Brain microvascular endothelial cell (primary cell): ENCODE data around the gene ANK3.

Experiments
- DNase-seq: peaks from one replicate; pipeline ENCODE4 v3.0.0-alpha.2; 2020
- H3K27ac ChIP-seq: fragments of 250-450 bp; sonication (Bioruptor Pico); 2 replicates; pipeline ENCODE4 v1.5.1; 2020; ENCODE audit warnings: mild to moderate bottlenecking, moderate library complexity
- H3K27me3 ChIP-seq: fragments of 250-450 bp; sonication (Bioruptor Pico); replicated peaks from 2 replicates; pipeline ENCODE4 v1.5.1; 2020; ENCODE audit warnings: mild to moderate bottlenecking
- H3K36me3 ChIP-seq: fragments of 250-450 bp; sonication (Bioruptor Pico); replicated peaks from 2 replicates; pipeline ENCODE4 v1.5.1; 2020; ENCODE audit warnings: mild to moderate bottlenecking
- H3K4me3 ChIP-seq: 2 replicates; pipeline ENCODE4 v1.5.1; 2011; ENCODE audit warnings: low read depth, mild to moderate bottlenecking, control low read depth, low read length, moderate library complexity
- CTCF ChIP-seq: IDR thresholded peaks from 2 replicates; pipeline ENCODE4 v1.5.1; 2011; ENCODE audit warnings: low read depth, mild to moderate bottlenecking, moderate library complexity, low read length, control low read depth, inconsistent platforms; ENCODE audit errors: missing control alignments
- in situ Hi-C: cut with HindIII; loops from 2 replicates; pipeline ENCODE4 v1.10.0; 2017; ENCODE audit warnings: low sequenced_read_pairs, low pct_ligation_motif_present

ANK3 gene

GRCh38 chr10:60130130-60130579, 259.5 kb downstream of the ANK3 start:
- DNase-seq: no peak
- Histone ChIP-seq H3K36me3 (no peaks in the 10 kb centered on the region), H3K27ac (no peak overlapping the region), H3K27me3 (no peaks in the 10 kb centered on the region), H3K4me3 (no peak overlapping the region)
- in situ Hi-C loops: no loop called here
- no peak for TF ChIP-seq CTCF

GRCh38 chr10:60125895-60126294, 263.8 kb downstream of the ANK3 start:
- H3K36me3 ChIP-seq: no peaks in the 10 kb centered on the region
- in situ Hi-C loops: no loop called here
- H3K27ac ChIP-seq: no peak overlapping the region
- no peak overlapping the region for H3K4me3 ChIP-seq
- no peak for TF ChIP-seq CTCF
- no peak for DNase-seq
- H3K27me3 ChIP-seq: no peaks in the 10 kb centered on the region

DNA sequence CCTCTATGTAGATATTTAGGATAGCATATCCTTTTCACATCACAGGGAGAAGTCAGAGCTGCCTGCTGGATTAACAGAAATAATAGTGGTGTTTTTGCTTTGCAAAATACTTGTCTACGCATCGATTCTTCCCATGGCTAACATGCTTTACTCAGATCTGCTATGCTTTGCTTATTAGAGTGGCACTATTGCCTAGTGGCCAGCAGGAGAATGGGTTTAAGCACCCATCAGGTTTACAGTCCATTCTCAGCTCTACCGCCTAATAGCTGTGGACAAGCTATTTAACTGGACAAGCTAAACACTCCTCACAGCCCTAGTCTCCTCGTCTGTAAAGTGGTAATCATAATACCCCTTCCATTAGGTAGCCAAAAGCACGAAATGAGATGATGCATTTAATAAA, 265.1 kb downstream of the ANK3 start:
- no peak for TF ChIP-seq CTCF
- Histone ChIP-seq H3K27me3 (no peaks in the 10 kb centered on the region), H3K36me3 (no peaks in the 10 kb centered on the region), H3K4me3 (no peak overlapping the region), H3K27ac (no peak overlapping the region)
- no peak for DNase-seq
- in situ Hi-C loops: loop anchor here (25.0 kb wide), 1 partner anchor 313 kb away; no protein-coding TSS in a partner anchor

DNA sequence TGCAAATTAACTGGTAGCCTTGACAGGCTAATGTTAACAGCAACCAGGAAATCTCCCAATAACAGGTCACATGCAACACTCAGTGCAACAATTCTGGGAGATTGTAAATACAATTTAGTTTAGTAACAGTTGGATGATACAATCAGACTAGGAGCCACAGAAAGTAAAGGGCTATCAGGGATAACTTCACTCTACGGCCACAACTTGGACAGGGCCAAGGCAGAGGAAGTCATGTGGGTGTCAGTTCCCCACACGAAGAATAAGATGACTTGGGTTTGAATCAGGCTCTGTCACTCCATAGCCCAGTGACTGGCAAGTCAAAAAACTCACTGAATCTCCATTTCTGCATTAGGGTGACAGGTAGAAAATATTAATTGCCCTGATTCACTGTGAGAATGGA, 266.0 kb downstream of the ANK3 start:
- no peak for DNase-seq
- no peak for TF ChIP-seq CTCF
- H3K27me3 ChIP-seq: no peaks in the 10 kb centered on the region
- H3K4me3 ChIP-seq: no peak overlapping the region
- H3K36me3 ChIP-seq: no peaks in the 10 kb centered on the region
- peak overlapping the region; percentile 35 for H3K27ac ChIP-seq
- in situ Hi-C loops: loop anchor here (25.0 kb wide), 1 partner anchor 314 kb away; no protein-coding TSS in a partner anchor

DNA sequence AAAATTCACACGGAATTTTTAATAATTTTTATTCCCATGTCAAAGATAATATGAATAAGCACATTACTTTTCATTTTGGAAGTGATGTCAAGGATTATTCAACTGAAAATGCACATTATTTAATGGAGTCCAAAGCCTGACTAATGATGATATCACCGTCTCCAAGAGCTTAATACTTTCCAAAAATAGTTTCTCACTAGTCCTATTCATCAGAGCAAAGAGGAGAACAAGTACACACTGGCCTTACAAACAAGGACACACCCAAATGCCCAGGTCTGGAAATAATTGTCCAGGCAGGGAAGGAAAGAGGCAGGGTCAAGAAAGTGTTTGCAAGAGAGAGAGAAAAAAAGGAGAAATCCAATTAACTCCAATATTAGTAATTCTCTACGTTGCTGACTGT, 266.5 kb downstream of the ANK3 start:
- H3K36me3 ChIP-seq: no peaks in the 10 kb centered on the region
- peak overlapping the region; percentile 35 for H3K27ac ChIP-seq
- in situ Hi-C loops: loop anchor here (25.0 kb wide), 1 partner anchor 314 kb away; no protein-coding TSS in a partner anchor
- DNase-seq: peak; percentile 29
- H3K4me3 ChIP-seq: no peak overlapping the region
- no peak for TF ChIP-seq CTCF
- no peaks in the 10 kb centered on the region for H3K27me3 ChIP-seq

DNA sequence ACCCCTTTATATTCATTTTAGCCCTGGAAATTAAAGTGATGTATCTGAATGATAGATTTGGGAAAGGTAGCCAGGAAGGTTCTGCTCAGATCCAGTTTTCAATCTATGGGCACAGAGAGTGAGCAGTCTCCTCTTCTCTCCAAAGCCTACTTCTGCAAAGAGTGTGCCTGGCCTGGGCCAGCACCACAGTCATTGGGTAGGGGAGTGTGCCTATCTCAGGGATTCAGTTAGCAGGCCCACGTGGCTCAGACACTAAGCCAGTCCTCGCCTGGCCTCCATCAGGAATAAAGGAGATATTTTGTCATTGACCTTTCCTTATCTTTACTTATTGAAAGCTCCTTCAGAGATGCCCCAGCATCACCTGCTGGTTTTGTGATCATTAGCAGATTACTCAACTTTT, 267.5 kb downstream of the ANK3 start:
- no peak overlapping the region for H3K27ac ChIP-seq
- no peak for TF ChIP-seq CTCF
- no peaks in the 10 kb centered on the region for H3K27me3 ChIP-seq
- no peak overlapping the region for H3K4me3 ChIP-seq
- H3K36me3 ChIP-seq: no peaks in the 10 kb centered on the region
- DNase-seq: no peak
- in situ Hi-C loops: loop anchor here (25.0 kb wide), 1 partner anchor 315 kb away; no protein-coding TSS in a partner anchor
